ENCODE results near the gene ZNF296.
A peak's percentile ranks its signal among the peaks of the same experiment; 100 is the strongest.

Gene ZNF296

DNA sequence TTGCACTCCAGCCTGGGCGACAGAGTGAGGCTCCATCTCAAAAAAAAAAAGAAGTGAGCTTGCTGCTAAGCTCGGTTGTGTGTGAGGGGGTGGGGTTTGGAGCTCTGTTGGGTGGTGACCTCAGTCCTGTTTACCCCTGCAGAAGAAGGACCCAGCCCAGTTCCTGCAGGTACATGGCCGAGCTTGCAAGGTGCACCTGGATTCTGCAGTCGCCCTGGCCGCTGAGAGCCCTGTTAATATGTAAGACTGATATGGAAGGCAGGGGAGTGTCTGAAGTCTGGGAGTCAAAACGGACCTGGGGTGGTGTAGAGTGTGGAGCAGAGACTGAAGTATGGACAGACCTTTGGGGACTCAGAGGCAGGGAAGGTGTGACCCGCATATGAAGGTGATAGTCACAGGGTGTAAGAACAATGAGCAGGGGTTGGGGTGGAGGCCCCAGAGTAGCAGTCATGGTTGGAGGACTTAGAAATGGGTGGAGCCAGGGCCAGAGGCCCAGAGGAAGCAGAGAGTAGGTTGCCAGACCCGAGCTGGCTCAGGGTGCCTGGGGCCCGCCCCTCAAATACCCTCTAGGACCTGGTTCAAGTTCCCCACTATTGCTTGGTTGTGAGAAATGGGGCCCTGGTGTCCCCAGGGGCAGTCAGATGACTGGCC, 24.2 kb downstream of the ZNF296 start:
- no peak for FAIRE-seq

DNA sequence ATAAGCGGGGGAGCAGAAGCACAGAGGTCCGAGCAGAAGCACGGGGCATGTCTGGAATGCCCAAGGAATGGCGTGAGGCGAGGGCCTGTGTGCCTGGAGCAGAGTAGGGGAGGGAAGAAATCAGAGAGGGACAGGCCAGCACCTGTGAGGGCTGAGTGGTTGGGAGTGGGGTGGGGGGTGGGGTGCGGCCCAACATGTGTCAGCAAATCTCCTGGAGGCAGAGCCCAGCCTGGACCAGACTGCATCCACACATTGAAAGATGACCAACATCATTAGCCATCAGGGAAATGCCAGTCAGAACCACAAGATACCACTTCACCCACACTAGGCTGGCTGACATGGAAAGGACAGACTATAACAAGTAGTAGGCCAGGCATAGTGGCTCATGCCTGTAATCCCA, 26.2 kb downstream of the ZNF296 start:
- FAIRE-seq: no peak

DNA sequence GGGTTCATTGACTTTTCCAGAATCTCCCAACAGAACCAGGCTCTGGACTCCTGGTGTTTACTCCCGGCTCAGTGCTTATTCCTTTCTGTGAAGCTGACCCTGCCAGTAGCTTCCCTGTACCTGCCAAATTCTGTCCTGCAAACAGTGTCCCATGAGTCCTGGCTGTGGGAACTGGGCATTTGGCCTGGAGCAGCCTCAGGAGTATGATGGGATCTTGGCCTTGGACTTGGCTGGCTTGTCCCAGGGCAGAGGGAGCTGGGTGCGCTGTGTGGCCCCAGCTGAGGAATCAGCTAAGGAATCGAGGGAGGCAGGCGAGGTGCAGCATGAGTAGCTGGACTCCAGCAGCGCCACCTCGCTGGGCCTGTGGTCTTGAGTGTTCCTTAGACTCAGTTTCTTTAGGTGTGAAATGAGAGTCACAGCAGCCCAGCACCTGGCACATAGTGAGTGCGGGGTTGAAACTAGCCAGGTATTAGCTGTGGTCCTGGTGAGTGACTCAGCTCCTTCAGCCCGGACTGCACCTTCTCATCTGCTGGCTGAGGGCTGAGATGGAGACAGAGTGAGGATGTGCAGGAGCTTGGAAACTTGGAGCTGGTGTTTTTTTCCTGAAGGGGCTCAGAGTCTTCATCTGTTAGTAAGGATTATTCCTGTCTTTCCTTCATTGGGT, 27.1 kb downstream of the ZNF296 start:
- FAIRE-seq: no peak

DNA sequence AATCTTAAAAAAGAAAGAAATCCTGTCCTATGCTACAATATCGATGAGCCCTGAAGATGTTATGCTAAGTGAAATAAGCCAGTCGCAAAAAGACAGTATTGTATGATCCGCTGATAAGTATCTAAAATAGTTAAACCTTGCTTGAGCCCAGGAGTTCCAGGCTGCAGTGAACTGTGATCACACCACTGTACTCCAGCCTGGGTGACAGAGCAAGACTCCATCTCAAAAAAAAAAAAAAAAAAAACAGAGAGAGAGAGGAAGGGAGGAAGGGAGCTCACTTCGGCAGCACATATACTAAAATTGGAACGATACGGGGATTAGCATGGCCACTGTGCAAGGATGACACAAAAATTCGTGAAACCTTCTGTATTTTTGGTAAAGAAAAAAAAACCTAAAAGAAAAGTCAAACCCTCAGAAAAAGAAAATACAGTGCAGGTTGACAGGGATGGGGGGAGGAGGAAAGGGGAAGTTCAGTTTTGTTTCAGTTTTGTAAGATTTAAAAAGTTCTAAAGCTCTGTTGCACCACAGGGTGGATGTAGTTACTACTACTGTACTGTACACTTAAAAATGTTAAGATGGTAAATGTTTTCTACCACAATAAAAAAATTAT, 29.0 kb downstream of the ZNF296 start:
- no peak for FAIRE-seq

DNA sequence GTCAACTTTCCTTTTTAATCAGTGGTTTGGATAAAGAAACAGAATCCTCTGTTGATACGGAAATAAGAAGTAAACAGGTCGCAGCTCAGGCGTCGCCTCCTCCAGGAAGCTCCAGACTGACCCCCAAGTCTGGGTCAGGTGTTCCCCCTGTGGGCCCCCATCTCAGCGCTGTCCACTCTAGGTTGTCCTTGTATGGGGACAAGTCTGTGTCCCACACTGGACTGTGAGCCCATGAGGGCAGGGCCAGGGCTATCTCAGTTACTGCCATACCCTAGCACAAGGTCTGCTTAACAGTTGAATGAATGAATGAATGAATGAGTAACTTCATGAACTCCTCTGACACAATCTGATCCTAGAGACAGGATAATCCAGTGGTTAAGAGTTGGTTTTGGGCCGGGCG, 29.9 kb downstream of the ZNF296 start:
- FAIRE-seq: no peak

DNA sequence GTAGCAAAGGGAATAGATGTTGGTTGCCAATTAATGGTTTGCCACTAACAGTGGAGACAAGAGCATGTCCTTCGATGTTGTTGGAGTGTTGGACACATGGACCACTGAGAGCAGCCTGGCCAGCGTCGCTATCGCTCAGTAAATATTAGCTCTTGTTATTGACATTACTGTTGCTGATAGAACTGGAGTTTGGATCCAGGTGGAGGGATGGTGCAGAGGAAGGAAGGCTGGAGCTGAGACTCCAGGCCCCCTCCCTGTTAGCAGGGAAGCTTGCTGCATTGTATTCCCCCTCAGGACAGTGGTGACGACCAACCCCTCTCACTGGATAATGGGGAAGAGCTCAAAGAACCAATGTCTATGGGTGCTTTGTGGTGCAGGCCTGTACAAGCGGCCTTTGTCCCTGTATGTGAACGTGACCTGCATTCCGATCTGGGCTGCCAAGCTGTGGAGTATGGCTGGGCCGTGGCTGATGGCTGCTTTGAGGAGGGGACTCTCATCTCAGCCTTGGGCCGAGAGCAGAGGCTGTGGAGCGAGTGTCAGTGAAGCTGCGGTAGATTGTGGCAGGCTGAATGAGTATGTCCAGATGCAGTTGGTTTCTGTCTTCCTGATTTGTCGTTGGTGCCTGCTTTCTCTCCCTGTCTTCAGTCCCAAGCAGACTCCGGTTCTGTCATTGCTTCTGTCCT, 30.5 kb downstream of the ZNF296 start:
- FAIRE-seq: no peak

DNA sequence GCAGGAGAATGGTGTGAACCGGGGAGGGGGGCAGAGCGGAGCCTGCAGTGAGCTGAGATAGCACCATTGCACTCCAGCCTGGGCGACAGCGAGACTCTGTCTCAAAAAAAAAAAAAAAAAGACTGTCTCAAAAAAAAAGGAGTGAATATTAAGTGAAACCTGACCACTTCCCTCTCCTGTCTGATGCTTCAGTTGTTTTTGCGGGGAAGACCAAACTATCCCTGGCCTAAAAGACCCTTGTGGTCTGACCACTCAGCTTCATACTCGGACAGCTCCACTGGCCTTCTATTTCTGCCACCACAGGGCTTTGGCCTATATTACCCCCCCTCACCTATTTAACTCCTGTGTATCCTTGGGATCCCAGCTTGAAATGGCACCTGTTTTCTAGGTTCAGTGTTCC, 35.2 kb downstream of the ZNF296 start:
- FAIRE-seq: no peak

DNA sequence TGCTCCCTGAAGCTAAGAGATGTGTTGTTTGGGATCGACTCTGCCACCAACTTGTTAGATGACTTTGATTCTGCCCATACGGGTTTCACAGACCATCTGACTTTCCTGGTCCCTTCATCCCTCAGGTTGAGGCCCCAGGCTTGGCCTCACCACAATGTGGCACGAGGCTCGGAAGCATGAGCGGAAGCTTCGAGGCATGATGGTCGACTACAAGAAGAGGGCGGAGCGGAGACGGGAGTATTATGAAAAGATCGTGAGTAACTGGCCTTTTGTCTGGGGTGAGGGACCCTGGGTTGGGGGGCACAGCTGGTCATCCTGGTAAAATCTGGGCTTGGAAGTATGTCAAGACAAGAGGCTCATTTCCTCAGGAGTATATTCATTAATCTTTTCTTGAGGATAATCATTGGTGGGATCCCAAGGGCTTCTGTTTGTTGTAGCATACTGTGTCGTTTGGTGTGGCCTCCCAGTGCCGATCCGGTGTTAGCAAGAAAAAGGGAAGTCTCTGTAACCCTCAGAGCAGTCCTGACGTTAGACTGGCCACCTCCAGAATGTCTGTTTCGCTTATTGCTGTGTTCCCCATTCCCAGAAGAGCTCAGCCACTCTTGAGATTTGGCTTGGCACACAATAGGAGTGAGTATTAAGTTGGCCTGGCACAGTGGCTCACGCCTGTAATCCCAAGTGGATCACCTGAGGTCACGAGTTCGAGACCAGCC, 36.1 kb downstream of the ZNF296 start:
- no peak for FAIRE-seq

DNA sequence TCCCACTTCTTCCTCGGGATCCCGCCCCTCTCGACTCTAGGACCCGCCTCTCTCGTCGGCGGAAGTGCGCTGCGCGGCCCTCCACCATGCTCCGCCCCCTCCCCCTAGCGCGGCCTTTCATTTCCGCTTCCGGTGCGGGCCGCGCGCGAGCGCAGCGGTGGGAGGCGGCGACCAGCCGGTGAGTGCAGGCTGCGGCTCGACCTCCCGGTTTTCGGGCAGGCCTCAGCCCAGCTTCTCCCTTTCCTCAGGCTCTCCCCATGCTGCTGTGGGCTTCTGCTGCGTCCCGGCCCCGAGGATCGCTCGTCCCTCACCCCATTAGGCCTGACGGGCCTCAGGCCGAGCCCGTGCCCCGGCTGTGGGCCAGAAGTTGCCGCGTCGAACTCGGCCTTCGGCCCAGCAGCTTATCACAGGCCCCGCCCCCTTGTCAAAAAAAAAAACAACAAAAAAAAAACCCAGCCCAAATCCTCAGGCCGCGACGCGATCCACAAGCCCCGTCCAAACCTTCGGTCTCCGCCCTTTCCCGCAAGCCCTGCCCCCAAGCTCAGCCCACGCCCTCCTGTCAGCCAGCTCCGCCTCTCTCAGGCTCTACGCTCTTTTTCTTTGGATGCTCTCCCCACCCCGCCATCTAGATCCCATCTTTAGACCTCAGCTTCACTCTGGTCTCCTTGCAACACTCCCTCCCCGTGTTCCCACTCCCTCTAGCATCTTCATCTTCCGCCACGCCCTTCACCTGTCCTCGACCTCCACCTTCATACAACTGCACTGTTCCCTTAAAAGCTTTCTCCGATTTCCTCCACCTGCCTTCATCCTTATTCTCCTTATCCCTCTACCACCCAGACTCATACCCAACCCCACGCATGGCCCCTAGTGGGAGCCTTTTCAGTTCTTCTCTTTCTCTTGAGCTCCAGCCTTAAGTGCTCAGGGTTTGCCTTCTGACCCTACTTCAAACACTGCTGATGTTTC, 37.1 kb downstream of the ZNF296 start, which contains the start of gene CLASRP:
CLASRP (plus strand) TSS at position 115 of the 963 bp plus-strand sequence. CDS start 1,168 bp downstream, outside the sequence.
- FAIRE-seq: peak; percentile 89

DNA sequence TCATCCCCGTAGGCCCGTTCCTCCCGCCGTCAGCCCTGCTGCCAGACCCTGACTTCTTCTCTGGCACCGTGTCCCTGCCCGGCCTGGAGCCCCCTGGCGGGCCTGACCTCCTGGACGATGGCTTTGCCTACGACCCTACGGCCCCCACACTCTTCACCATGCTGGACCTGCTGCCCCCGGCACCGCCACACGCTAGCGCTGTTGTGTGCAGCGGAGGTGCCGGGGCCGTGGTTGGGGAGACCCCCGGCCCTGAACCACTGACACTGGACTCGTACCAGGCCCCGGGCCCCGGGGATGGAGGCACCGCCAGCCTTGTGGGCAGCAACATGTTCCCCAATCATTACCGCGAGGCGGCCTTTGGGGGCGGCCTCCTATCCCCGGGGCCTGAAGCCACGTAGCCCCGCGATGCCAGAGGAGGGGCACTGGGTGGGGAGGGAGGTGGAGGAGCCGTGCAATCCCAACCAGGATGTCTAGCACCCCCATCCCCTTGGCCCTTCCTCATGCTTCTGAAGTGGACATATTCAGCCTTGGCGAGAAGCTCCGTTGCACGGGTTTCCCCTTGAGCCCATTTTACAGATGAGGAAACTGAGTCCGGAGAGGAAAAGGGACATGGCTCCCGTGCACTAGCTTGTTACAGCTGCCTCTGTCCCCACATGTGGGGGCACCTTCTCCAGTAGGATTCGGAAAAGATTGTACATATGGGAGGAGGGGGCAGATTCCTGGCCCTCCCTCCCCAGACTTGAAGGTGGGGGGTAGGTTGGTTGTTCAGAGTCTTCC, 38.7 kb downstream of the ZNF296 start:
- no peak for FAIRE-seq

DNA sequence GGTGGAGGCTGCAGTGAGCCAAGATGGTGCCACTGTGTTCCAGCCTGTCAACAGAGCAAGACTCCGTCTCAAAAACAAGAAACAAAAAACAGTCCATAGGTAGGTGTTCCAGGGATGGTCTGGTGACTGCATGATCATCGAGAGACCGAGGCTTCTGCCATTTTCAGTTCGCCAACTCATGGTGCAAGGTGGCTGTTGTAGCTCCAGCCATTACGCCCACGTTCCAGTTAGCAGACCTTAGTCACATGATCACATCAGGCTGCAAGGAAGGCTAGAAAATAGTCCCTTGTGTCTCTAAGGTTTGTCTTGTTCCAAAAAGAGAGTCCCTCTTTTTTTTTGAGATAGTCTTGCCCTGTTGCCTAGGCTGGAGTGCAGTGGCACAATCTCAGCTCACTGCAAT, 40.5 kb downstream of the ZNF296 start:
- FAIRE-seq: no peak

DNA sequence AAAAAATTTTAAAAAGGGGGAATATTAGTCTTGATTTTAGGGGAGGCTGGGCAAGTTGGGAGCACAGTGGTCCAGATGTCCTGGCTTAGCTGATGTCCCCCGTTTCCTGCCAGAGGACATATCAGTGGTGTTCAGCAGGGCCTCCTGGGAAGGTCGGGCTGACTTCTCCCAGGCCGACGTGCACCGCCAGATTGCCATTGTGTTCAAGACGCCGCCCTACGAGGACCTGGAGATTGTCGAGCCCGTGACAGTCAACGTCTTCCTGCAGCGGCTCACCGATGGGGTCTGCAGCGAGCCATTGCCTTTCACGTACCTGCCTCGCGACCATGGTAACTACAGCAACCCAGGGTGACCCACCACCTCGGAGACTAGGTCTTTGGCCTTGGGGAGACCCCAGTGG, 43.9 kb downstream of the ZNF296 start:
- no peak for FAIRE-seq

DNA sequence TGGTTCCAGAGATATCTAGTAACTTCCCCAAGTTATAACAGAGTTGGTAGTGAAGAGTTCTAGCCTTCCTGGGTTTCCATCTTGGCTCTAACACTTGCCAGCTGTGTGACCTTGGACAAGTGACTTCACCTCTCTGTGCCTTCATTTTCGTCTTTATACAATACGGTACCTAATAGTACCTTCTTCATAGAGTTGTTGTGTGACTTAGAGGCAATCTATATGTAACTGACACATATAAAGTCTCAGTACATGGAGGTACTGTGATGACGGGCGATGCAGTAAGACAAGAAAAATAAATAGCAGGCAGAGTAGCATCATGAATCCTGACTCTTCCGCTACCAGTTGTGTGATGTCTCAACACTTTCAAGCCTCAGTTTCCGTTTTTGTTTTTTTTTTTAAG, 45.5 kb downstream of the ZNF296 start:
- no peak for FAIRE-seq

DNA sequence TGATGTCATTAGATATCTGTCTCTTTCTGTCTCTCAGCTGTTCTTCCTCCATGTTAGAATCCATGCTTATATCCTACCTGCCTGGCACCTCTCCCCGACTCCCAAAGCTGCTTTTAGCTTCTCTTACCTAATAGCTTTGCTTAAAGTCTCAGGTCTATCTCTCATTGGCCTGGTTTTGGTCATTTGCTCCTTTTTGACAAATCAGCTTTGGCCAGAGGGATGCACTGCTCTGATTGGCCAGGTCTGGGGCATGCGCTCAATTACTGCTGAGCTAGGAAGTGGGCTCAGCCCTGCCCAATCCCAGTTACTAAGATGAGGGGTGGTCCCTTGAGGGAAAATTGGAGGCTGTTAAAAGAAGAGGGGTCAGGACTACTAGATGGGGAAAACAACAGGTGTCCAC, 48.9 kb downstream of the ZNF296 start:
- FAIRE-seq: no peak

DNA sequence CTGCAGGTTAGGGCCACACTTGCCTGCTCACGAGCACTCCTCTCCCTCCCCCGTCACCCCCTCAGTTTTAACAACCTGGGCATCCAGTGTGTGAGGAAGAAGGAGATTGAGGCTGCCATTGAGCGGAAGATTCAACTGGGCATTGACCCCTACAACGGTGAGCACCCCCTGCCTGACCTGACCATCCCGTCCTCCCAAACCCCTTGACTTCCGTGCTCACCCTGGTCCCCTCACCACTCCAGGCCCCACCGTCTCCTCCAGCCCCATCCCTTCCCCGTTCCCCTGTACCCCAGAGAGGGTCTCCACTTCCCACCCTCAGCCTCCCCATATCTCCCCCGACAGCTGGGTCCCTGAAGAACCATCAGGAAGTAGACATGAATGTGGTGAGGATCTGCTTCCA, 51.0 kb downstream of the ZNF296 start:
- no peak for FAIRE-seq

DNA sequence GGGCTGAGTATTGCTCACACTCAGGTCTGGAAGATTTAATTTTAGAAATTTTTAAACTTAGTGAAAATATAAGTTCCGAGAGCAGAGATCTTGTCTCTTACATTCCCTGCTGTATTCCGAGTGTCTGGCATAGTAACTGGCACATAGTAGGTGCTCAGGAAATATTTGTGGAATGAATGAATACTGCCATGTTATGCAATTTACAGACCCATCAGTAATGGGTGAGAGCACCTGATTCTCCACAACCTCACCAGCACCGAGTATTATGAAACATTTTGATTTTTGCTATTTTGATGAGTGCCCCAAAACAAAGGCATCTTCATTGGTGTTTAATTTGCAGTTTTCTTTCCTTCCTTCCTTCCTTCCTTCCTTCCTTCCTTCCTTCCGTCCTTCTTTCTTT, 53.2 kb downstream of the ZNF296 start:
- no peak for FAIRE-seq

DNA sequence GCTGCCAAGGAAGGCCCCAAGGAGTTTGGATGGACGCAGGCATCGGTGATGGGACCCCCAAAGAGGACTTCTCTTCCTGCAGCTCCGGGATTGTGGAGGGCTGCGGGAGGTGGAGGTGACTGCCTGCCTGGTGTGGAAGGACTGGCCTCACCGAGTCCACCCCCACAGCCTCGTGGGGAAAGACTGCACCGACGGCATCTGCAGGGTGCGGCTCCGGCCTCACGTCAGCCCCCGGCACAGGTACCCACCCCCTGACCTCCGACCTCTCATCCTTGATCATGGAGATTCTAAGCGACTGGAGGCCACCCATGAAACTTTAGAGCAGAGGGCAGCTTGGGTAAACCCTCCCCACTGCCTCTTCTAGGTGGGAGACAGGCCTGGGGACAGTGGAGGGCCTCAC, 54.3 kb downstream of the ZNF296 start:
- FAIRE-seq: no peak
